HEK293 (cell line): Measurements from ENCODE around the gene TRAPPC5.

Experiments
- BCL11B ChIP-seq: fragments of 450-650 bp; formaldehyde crosslinking; IDR thresholded peaks from 2 replicates; pipeline ENCODE4 v1.5.1; 2016; ENCODE audit warnings: low read depth, missing biosample characterization, missing genetic modification characterization
- KLF10 ChIP-seq: fragments of 450-650 bp; IDR thresholded peaks from 2 replicates; pipeline ENCODE4 v1.5.1; 2018; ENCODE audit warnings: missing biosample characterization, mild to moderate bottlenecking, missing genetic modification characterization
- OVOL3 ChIP-seq: fragments of 450-650 bp; formaldehyde crosslinking; IDR thresholded peaks from 2 replicates; pipeline ENCODE4 v1.5.1; 2016; ENCODE audit warnings: missing biosample characterization, missing genetic modification characterization
- PRDM10 ChIP-seq: fragments of 450-650 bp; formaldehyde crosslinking; IDR thresholded peaks from 2 replicates; pipeline ENCODE4 v1.5.1; 2016; ENCODE audit warnings: missing biosample characterization, missing genetic modification characterization
- PRDM4 ChIP-seq: fragments of 450-650 bp; formaldehyde crosslinking; IDR thresholded peaks from 2 replicates; pipeline ENCODE4 v1.5.1; 2017; ENCODE audit warnings: missing biosample characterization, missing genetic modification characterization
- YY1 ChIP-seq: fragments of 450-650 bp; formaldehyde crosslinking; IDR thresholded peaks from 2 replicates; pipeline ENCODE4 v1.5.1; 2018; ENCODE audit warnings: missing biosample characterization, missing genetic modification characterization
- ZBTB44 ChIP-seq: fragments of 450-650 bp; IDR thresholded peaks from 2 replicates; pipeline ENCODE4 v1.5.1; 2018; ENCODE audit warnings: missing biosample characterization, mild to moderate bottlenecking, missing genetic modification characterization
- ZBTB8A ChIP-seq: fragments of 450-650 bp; formaldehyde crosslinking; IDR thresholded peaks from 2 replicates; pipeline ENCODE4 v1.5.1; 2016; ENCODE audit warnings: missing biosample characterization, missing genetic modification characterization
- ZFP37 ChIP-seq: fragments of 450-650 bp; formaldehyde crosslinking; IDR thresholded peaks from 2 replicates; pipeline ENCODE4 v1.5.1; 2016; ENCODE audit warnings: missing biosample characterization, missing genetic modification characterization
- ZNF114 ChIP-seq: fragments of 450-650 bp; formaldehyde crosslinking; IDR thresholded peaks from 2 replicates; pipeline ENCODE4 v1.5.0; 2017; ENCODE audit warnings: missing biosample characterization, missing genetic modification characterization
- ZNF132 ChIP-seq: fragments of 450-650 bp; formaldehyde crosslinking; IDR thresholded peaks from 2 replicates; pipeline ENCODE4 v1.5.1; 2017; ENCODE audit warnings: missing biosample characterization, missing genetic modification characterization, borderline replicate concordance
- ZNF138 ChIP-seq: fragments of 450-650 bp; formaldehyde crosslinking; IDR thresholded peaks from 2 replicates; pipeline ENCODE4 v1.5.1; 2016; ENCODE audit warnings: missing biosample characterization, missing genetic modification characterization, borderline replicate concordance
- ZNF146 ChIP-seq: fragments of 450-650 bp; formaldehyde crosslinking; IDR thresholded peaks from 2 replicates; pipeline ENCODE4 v1.5.1; 2016; ENCODE audit warnings: missing biosample characterization, missing genetic modification characterization
- ZNF174 ChIP-seq: fragments of 450-650 bp; formaldehyde crosslinking; IDR thresholded peaks from 2 replicates; pipeline ENCODE4 v1.5.0; 2017; ENCODE audit warnings: missing biosample characterization, mild to moderate bottlenecking, missing genetic modification characterization
- ZNF184 ChIP-seq: fragments of 450-650 bp; IDR thresholded peaks from 2 replicates; pipeline ENCODE4 v1.5.1; 2018; ENCODE audit warnings: missing biosample characterization, mild to moderate bottlenecking, missing genetic modification characterization
- ZNF23 ChIP-seq: fragments of 450-650 bp; formaldehyde crosslinking; IDR thresholded peaks from 2 replicates; pipeline ENCODE4 v1.5.1; 2016; ENCODE audit warnings: missing biosample characterization, missing genetic modification characterization, borderline replicate concordance
- ZNF24 ChIP-seq: fragments of 450-650 bp; formaldehyde crosslinking; IDR thresholded peaks from 2 replicates; pipeline ENCODE4 v1.5.1; 2016; ENCODE audit warnings: missing biosample characterization, missing genetic modification characterization
- ZNF324 ChIP-seq: fragments of 450-650 bp; formaldehyde crosslinking; IDR thresholded peaks from 2 replicates; pipeline ENCODE4 v1.5.1; 2016; ENCODE audit warnings: missing biosample characterization, missing genetic modification characterization
- ZNF354C ChIP-seq: fragments of 450-650 bp; formaldehyde crosslinking; IDR thresholded peaks from 2 replicates; pipeline ENCODE4 v1.5.1; 2016; ENCODE audit warnings: missing biosample characterization, missing genetic modification characterization, low read depth, borderline replicate concordance
- ZNF488 ChIP-seq: fragments of 450-650 bp; formaldehyde crosslinking; IDR thresholded peaks from 2 replicates; pipeline ENCODE4 v1.5.1; 2016; ENCODE audit warnings: missing biosample characterization, missing genetic modification characterization
- ZNF501 ChIP-seq: fragments of 450-650 bp; formaldehyde crosslinking; IDR thresholded peaks from 2 replicates; pipeline ENCODE4 v1.5.1; 2016; ENCODE audit warnings: missing biosample characterization, missing genetic modification characterization
- ZNF558 ChIP-seq: fragments of 450-650 bp; formaldehyde crosslinking; IDR thresholded peaks from 2 replicates; pipeline ENCODE4 v1.5.1; 2016; ENCODE audit warnings: missing biosample characterization, missing genetic modification characterization
- ZNF561 ChIP-seq: fragments of 450-650 bp; IDR thresholded peaks from 2 replicates; pipeline ENCODE4 v1.5.1; 2018; ENCODE audit warnings: missing biosample characterization, missing genetic modification characterization, borderline replicate concordance
- ZNF585B ChIP-seq: fragments of 450-650 bp; formaldehyde crosslinking; IDR thresholded peaks from 2 replicates; pipeline ENCODE4 v1.5.1; 2016; ENCODE audit warnings: missing biosample characterization, missing genetic modification characterization
- ZNF600 ChIP-seq: fragments of 450-650 bp; formaldehyde crosslinking; IDR thresholded peaks from 2 replicates; pipeline ENCODE4 v1.5.1; 2016; ENCODE audit warnings: missing biosample characterization, missing genetic modification characterization
- ZNF629 ChIP-seq: fragments of 450-650 bp; formaldehyde crosslinking; IDR thresholded peaks from 2 replicates; pipeline ENCODE4 v1.5.1; 2017; ENCODE audit warnings: missing biosample characterization, missing genetic modification characterization
- ZNF639 ChIP-seq: fragments of 450-650 bp; formaldehyde crosslinking; IDR thresholded peaks from 2 replicates; pipeline ENCODE4 v1.5.1; 2016; ENCODE audit warnings: missing biosample characterization, missing genetic modification characterization
- ZNF76 ChIP-seq: fragments of 450-650 bp; formaldehyde crosslinking; IDR thresholded peaks from 2 replicates; pipeline ENCODE4; 2016; ENCODE audit warnings: low read depth, missing biosample characterization, missing genetic modification characterization, borderline replicate concordance
- ZNF776 ChIP-seq: fragments of 450-650 bp; formaldehyde crosslinking; IDR thresholded peaks from 2 replicates; pipeline ENCODE4 v1.5.0; 2017; ENCODE audit warnings: missing biosample characterization, missing genetic modification characterization, borderline replicate concordance
- ZNF792 ChIP-seq: fragments of 450-650 bp; formaldehyde crosslinking; IDR thresholded peaks from 2 replicates; pipeline ENCODE4 v1.5.1; 2016; ENCODE audit warnings: missing biosample characterization, missing genetic modification characterization
- ZSCAN30 ChIP-seq: fragments of 450-650 bp; IDR thresholded peaks from 2 replicates; pipeline ENCODE4 v1.5.1; 2018; ENCODE audit warnings: missing biosample characterization, mild to moderate bottlenecking, missing genetic modification characterization, moderate library complexity

Gene TRAPPC5

GRCh38 chr19:7652061-7652641 is 28.5 kb upstream of the TRAPPC5 start (continued):
- no peak for TF ChIP-seq YY1 (tag by site-specific recombination)
- TF ChIP-seq ZSCAN30: peak; percentile 62; the same call in 1 of the 2 replicates
- TF ChIP-seq ZNF114 (tag by site-specific recombination): no peak
- no peak for TF ChIP-seq ZNF138 (tag by site-specific recombination)
- no peak for TF ChIP-seq ZNF23
- TF ChIP-seq ZNF561 (tag by site-specific recombination): 0 out of 2 replicates have a peak, but pooled peaks have one; percentile 85
- no peak for TF ChIP-seq ZBTB44
- no peak for TF ChIP-seq ZNF501 (tag by site-specific recombination)
- TF ChIP-seq ZBTB8A (tag by site-specific recombination): peak; percentile 38; the same call in 1 of the 2 replicates
- no peak for TF ChIP-seq ZNF184
- TF ChIP-seq ZNF792: no peak
- TF ChIP-seq ZNF24 (tag by site-specific recombination): 0 out of 2 replicates have a peak, but pooled peaks have one; percentile 65
- no peak for TF ChIP-seq ZNF174 (tag by site-specific recombination)
- TF ChIP-seq ZNF558 (tag by site-specific recombination): peak; percentile 54; the same call in 1 of the 2 replicates
- peak; percentile 78 for TF ChIP-seq BCL11B
- TF ChIP-seq ZNF324: 0 out of 2 replicates have a peak, but pooled peaks have one; percentile 47
- no peak for TF ChIP-seq ZNF146 (tag by site-specific recombination)
- no peak for TF ChIP-seq ZNF132 (tag by site-specific recombination)
- no peak for TF ChIP-seq ZNF776
- TF ChIP-seq ZNF76: no peak
- no peak for TF ChIP-seq KLF10 (tag by site-specific recombination)
- TF ChIP-seq ZNF585B: no peak
- TF ChIP-seq ZFP37: no peak
- no peak for TF ChIP-seq ZNF488
- peak; percentile 67; the same call in 1 of the 2 replicates for TF ChIP-seq ZNF639 (tag by site-specific recombination)
- 0 out of 2 replicates have a peak, but pooled peaks have one; percentile 34 for TF ChIP-seq ZNF600 (tag by site-specific recombination)
- TF ChIP-seq PRDM10 (tag by site-specific recombination): peak; percentile 54; the same call in 1 of the 2 replicates
- peak; percentile 29; the same call in 1 of the 2 replicates for TF ChIP-seq PRDM4
- TF ChIP-seq OVOL3: no peak
- TF ChIP-seq ZNF629 (tag by site-specific recombination): peak; percentile 75
- TF ChIP-seq ZNF354C (tag by site-specific recombination): no peak
